ENCODE results near the gene VMP1.

- TF ChIP-seq CTCF (IDR thresholded peaks at IDR 0.05; ENCODE audit: insufficient read depth, low read length, poor library complexity, severe bottlenecking) (no peak), EZH2phosphoT487 (conservative IDR thresholded peaks at IDR 0.05; ENCODE audit: low read length) (no peak)
Measured at GRCh38 chr17:59696682-59697277, 10.7 kb upstream of the VMP1 start.
